Measurements from ENCODE around the gene GPC6. TPM values are rescaled to one million over a fixed set of nuclear protein-coding genes. Genes with fewer than 3 reads are reported as not detected.
A peak's percentile ranks its signal among the peaks of the same experiment; 100 is the strongest.

Gene GPC6
- total and polyA plus RNA-seq, 4 donors: 5.9 to 29.1 (median 18.2) TPM

DNA sequence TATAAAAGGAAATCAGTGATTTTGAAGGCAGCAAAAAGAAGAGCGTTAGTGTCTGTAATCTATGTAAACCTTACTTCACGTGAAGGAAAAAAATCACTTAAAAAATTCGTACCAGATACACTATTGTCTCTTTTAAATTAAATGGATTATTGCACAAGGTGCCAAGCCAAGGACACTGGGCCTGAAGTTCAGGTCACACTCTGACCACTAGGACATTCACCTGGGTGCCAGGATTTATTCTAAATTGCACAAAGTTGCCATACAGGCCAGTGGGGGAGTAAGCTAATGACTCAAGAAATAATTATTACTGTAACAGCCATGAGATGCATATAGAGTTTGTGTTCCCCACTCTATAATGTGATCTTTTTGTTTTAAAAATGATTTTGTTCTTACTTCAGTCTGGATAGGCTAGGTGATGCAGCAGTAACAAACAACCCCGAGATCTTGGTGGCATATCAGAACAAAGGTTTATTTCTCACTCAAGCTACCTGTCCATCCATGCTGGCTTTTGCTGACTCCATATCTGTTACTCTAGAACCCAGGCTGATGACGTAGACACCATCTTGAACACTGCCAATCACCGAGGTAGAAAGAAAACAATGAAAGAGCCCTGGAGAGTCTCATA lies 1000.8 kb downstream of the GPC6 start:
- no peaks in the 10 kb centered on the region for H3K9me3 ChIP-seq (ENCODE audit: control insufficient read depth in 4 of 4, low read length in 3 of 4)

DNA sequence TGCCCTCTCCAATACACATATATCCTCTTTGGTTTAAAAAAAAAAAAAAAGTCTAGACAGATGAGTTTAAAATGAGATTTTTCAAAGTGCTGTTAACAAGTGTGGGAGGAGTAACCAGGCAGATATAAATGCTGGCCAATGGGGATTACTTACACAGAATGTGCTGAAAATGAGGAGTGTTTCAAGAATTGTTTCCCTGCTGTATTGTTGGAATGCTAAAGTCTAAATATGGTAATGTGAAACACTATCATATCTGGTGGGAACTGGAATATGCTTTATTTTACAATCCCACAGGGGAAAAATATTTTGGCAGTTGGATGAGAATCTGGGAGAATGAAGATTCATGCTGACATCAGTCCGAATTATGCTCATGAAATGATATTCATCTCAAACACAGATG lies 1002.2 kb downstream of the GPC6 start:
- DNase-seq (ENCODE audit: low spot score): no peak
- WGBS: 96% methylated on average over 1 of the region's 1 CpG
- TF ChIP-seq GABPA (IDR thresholded peaks at IDR 0.05 in 1 of 2, conservative IDR thresholded peaks at IDR 0.05 in 1 of 2): no peak
- no peak for TF ChIP-seq TAF1 (conservative IDR thresholded peaks at IDR 0.05)
- no peak for TF ChIP-seq RXRA (IDR thresholded peaks at IDR 0.05)
- no peak for TF ChIP-seq SP1 (IDR thresholded peaks at IDR 0.05)
- TF ChIP-seq, protein P1, sequence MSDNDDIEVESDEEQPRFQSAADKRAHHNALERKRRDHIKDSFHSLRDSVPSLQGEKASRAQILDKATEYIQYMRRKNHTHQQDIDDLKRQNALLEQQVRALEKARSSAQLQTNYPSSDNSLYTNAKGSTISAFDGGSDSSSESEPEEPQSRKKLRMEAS (IDR thresholded peaks at IDR 0.05): no peak
- TF ChIP-seq EGR1 (IDR thresholded peaks at IDR 0.05; ENCODE audit: low read depth in 2 of 2): no peak
- TF ChIP-seq, protein P2, sequence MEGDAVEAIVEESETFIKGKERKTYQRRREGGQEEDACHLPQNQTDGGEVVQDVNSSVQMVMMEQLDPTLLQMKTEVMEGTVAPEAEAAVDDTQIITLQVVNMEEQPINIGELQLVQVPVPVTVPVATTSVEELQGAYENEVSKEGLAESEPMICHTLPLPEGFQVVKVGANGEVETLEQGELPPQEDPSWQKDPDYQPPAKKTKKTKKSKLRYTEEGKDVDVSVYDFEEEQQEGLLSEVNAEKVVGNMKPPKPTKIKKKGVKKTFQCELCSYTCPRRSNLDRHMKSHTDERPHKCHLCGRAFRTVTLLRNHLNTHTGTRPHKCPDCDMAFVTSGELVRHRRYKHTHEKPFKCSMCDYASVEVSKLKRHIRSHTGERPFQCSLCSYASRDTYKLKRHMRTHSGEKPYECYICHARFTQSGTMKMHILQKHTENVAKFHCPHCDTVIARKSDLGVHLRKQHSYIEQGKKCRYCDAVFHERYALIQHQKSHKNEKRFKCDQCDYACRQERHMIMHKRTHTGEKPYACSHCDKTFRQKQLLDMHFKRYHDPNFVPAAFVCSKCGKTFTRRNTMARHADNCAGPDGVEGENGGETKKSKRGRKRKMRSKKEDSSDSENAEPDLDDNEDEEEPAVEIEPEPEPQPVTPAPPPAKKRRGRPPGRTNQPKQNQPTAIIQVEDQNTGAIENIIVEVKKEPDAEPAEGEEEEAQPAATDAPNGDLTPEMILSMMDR (IDR thresholded peaks at IDR 0.05; ENCODE audit: low read depth, low read length, missing input control): no peak
- no peak for TF ChIP-seq RAD21 (IDR thresholded peaks at IDR 0.05)
- no peak for TF ChIP-seq JUND (IDR thresholded peaks at IDR 0.05)
- TF ChIP-seq HNF4G (IDR thresholded peaks at IDR 0.05): no peak
- no peak for TF ChIP-seq FOXA1 (IDR thresholded peaks at IDR 0.05)
- TF ChIP-seq, protein P3, sequence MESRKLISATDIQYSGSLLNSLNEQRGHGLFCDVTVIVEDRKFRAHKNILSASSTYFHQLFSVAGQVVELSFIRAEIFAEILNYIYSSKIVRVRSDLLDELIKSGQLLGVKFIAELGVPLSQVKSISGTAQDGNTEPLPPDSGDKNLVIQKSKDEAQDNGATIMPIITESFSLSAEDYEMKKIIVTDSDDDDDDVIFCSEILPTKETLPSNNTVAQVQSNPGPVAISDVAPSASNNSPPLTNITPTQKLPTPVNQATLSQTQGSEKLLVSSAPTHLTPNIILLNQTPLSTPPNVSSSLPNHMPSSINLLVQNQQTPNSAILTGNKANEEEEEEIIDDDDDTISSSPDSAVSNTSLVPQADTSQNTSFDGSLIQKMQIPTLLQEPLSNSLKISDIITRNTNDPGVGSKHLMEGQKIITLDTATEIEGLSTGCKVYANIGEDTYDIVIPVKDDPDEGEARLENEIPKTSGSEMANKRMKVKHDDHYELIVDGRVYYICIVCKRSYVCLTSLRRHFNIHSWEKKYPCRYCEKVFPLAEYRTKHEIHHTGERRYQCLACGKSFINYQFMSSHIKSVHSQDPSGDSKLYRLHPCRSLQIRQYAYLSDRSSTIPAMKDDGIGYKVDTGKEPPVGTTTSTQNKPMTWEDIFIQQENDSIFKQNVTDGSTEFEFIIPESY (IDR thresholded peaks at IDR 0.05): no peak
- TF ChIP-seq FOXA2 (IDR thresholded peaks at IDR 0.05): no peak
- TF ChIP-seq, protein P4, sequence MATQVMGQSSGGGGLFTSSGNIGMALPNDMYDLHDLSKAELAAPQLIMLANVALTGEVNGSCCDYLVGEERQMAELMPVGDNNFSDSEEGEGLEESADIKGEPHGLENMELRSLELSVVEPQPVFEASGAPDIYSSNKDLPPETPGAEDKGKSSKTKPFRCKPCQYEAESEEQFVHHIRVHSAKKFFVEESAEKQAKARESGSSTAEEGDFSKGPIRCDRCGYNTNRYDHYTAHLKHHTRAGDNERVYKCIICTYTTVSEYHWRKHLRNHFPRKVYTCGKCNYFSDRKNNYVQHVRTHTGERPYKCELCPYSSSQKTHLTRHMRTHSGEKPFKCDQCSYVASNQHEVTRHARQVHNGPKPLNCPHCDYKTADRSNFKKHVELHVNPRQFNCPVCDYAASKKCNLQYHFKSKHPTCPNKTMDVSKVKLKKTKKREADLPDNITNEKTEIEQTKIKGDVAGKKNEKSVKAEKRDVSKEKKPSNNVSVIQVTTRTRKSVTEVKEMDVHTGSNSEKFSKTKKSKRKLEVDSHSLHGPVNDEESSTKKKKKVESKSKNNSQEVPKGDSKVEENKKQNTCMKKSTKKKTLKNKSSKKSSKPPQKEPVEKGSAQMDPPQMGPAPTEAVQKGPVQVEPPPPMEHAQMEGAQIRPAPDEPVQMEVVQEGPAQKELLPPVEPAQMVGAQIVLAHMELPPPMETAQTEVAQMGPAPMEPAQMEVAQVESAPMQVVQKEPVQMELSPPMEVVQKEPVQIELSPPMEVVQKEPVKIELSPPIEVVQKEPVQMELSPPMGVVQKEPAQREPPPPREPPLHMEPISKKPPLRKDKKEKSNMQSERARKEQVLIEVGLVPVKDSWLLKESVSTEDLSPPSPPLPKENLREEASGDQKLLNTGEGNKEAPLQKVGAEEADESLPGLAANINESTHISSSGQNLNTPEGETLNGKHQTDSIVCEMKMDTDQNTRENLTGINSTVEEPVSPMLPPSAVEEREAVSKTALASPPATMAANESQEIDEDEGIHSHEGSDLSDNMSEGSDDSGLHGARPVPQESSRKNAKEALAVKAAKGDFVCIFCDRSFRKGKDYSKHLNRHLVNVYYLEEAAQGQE (IDR thresholded peaks at IDR 0.05): no peak
- no peak for TF ChIP-seq YY1 (IDR thresholded peaks at IDR 0.05)
- TF ChIP-seq, protein P5, sequence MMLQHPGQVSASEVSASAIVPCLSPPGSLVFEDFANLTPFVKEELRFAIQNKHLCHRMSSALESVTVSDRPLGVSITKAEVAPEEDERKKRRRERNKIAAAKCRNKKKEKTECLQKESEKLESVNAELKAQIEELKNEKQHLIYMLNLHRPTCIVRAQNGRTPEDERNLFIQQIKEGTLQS (IDR thresholded peaks at IDR 0.05): no peak

More for the DNA sequence above, 1000.8 kb downstream of the GPC6 start:
- Histone ChIP-seq H3K27me3 (ENCODE audit: control insufficient read depth in 4 of 4, insufficient read depth in 4 of 4, low read length in 3 of 4) (no peaks in the 10 kb centered on the region), H3K4me1 (ENCODE audit: control insufficient read depth in 4 of 4, insufficient read depth in 4 of 4, low read length in 3 of 4) (peaks cover 0 to 2% (median 0%) of the 10 kb centered on the region in 4 donors), H3K27ac (ENCODE audit: low read depth in 1 of 2, low read length in 2 of 2) (no peak overlapping the region), H3K9ac (ENCODE audit: low read depth in 1 of 2, low read length in 2 of 2) (no peak overlapping the region), H3K4me3 (ENCODE audit: low read depth in 1 of 3, low read length in 3 of 3) (no peak overlapping the region), H3K36me3 (ENCODE audit: control insufficient read depth in 4 of 4, insufficient read depth in 3 of 4, low read depth in 1 of 4, low read length in 3 of 4) (no peaks in the 10 kb centered on the region)
- TF ChIP-seq RXRA (IDR thresholded peaks at IDR 0.05) (peak; percentile 94 to 95), EGR1 (IDR thresholded peaks at IDR 0.05; ENCODE audit: low read depth in 2 of 2) (no peak), RAD21 (IDR thresholded peaks at IDR 0.05) (peak in 1 of 2 donors; percentile 19), HNF4A (conservative IDR thresholded peaks at IDR 0.05) (peak; percentile 38 to 52), TAF1 (conservative IDR thresholded peaks at IDR 0.05) (no peak), SP1 (IDR thresholded peaks at IDR 0.05) (peak; percentile 8)
- TF ChIP-seq, protein P3 (IDR thresholded peaks at IDR 0.05): no peak
- no peak for DNase-seq (ENCODE audit: low spot score)
- 82% methylated on average over 6 of the region's 6 CpGs for whole genome bisulfite sequencing

More for the DNA sequence above, 1002.2 kb downstream of the GPC6 start:
- no peaks in the 10 kb centered on the region for H3K36me3 ChIP-seq (ENCODE audit: control insufficient read depth in 4 of 4, insufficient read depth in 3 of 4, low read depth in 1 of 4, low read length in 3 of 4)
- peaks cover 0 to 2% (median 0%) of the 10 kb centered on the region in 4 donors for H3K4me1 ChIP-seq (ENCODE audit: control insufficient read depth in 4 of 4, insufficient read depth in 4 of 4, low read length in 3 of 4)
- H3K9ac ChIP-seq (ENCODE audit: low read depth in 1 of 2, low read length in 2 of 2): no peak overlapping the region
- no peaks in the 10 kb centered on the region for H3K9me3 ChIP-seq (ENCODE audit: control insufficient read depth in 4 of 4, low read length in 3 of 4)
- H3K4me3 ChIP-seq (ENCODE audit: low read depth in 1 of 3, low read length in 3 of 3): no peak overlapping the region
- H3K27me3 ChIP-seq (ENCODE audit: control insufficient read depth in 4 of 4, insufficient read depth in 4 of 4, low read length in 3 of 4): no peaks in the 10 kb centered on the region
- no peak overlapping the region for H3K27ac ChIP-seq (ENCODE audit: low read depth in 1 of 2, low read length in 2 of 2)

Data from liver (tissue), 9 donors.